OCI-LY1 (cell line): ENCODE measurements around the gene RBM26.

Source experiments
- EZH2 ChIP-seq: fragments of 200-600 bp; sonication (generic), shearing (Covaris generic); IDR thresholded peaks from 2 replicates; pipeline ENCODE4 v1.8.0; 2017; ENCODE audit warnings: borderline replicate concordance, mixed run types, mild to moderate bottlenecking, antibody characterized with exemption, low read length, moderate library complexity, mixed read lengths
- TF ChIP-seq, protein P1 (sequence below): fragments of 200-600 bp; sonication (generic), shearing (Covaris generic); IDR thresholded peaks from 2 replicates; pipeline ENCODE4 v1.5.1; 2017; ENCODE audit warnings: mild to moderate bottlenecking, antibody characterized with exemption, low read length, moderate library complexity, mixed read lengths

DNA sequence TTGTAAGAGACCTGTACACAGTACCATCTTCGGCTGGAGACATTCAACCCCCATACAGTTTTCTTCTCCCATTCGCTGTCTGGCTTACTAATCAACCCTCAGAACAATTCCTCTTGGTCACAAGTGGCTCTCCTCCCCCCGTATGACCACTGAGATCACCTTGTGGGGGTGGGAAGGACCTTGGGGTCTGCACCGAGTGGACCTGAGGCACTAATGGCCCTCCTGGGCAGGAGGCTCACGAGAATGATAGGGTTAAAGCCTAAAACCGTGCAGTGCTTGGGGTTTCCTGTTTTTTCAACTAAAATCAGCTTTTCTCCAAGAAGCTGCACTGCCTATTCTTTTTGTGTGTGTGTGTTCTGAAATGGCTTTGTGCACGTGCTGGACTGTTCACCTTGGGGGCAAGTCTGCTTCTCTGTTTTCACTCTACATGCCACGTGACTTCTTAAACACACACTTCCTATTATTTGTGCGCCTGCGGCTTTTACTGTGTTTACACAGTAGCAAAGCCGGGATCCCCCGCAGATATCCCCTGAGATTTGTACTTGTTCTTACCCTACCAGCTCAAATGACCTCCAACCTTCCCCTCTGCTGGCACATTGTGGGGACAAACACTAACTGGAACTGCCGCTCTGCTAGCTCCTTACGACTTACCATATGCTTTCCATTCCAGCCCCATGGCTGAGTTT is 12.3 kb downstream of the RBM26 start:
- no peak for TF ChIP-seq EZH2
- TF ChIP-seq, protein P1, sequence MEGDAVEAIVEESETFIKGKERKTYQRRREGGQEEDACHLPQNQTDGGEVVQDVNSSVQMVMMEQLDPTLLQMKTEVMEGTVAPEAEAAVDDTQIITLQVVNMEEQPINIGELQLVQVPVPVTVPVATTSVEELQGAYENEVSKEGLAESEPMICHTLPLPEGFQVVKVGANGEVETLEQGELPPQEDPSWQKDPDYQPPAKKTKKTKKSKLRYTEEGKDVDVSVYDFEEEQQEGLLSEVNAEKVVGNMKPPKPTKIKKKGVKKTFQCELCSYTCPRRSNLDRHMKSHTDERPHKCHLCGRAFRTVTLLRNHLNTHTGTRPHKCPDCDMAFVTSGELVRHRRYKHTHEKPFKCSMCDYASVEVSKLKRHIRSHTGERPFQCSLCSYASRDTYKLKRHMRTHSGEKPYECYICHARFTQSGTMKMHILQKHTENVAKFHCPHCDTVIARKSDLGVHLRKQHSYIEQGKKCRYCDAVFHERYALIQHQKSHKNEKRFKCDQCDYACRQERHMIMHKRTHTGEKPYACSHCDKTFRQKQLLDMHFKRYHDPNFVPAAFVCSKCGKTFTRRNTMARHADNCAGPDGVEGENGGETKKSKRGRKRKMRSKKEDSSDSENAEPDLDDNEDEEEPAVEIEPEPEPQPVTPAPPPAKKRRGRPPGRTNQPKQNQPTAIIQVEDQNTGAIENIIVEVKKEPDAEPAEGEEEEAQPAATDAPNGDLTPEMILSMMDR = no peak
